A673 (cell line): Measurements from ENCODE around the gene RSRC1. TPM values are rescaled to one million over a fixed set of nuclear protein-coding genes. Genes with fewer than 3 reads are reported as not detected.

ENCODE experiments used
- BruUV-seq: library from RNA; stranded (reverse); fragments of 400-500 nt; replicated peaks from 2 replicates; lab custom pipeline; 2021; lab: Mats Ljungman, UMichigan
- CTCF ChIA-PET: fragments of 300-600 bp; sonication (Branson Sonifier 250); formaldehyde crosslinking; loops from one replicate; lab custom pipeline; 2022; ENCODE audit warnings: antibody characterized with exemption; lab: Charles Lee
- POLR2A ChIA-PET: fragments of 300-600 bp; sonication (Branson Sonifier 250); formaldehyde crosslinking; loops from one replicate; lab custom pipeline; 2022; ENCODE audit warnings: antibody characterized with exemption; ENCODE audit not compliant: low non-redundant PET; lab: Charles Lee
- DNase-seq: peaks from one replicate; pipeline ENCODE4 v3.0.0-alpha.2; 2015; ENCODE audit warnings: low spot score
- H3K27ac ChIP-seq: fragments of 200-600 bp; sonication (generic); 2 replicates; pipeline ENCODE4 v1.5.1; 2016; ENCODE audit warnings: mixed run types, low read depth, mild to moderate bottlenecking, mixed read lengths, antibody characterized with exemption, low read length; ENCODE audit not compliant: poor library complexity, severe bottlenecking
- H3K27me3 ChIP-seq: fragments of 200-600 bp; sonication (generic); replicated peaks from 2 replicates; pipeline ENCODE4 v1.6.1; 2017; ENCODE audit warnings: mixed run types, low read depth, mild to moderate bottlenecking, mixed read lengths, antibody characterized with exemption, low read length; ENCODE audit not compliant: insufficient read depth, poor library complexity
- H3K36me3 ChIP-seq: fragments of 200-600 bp; sonication (generic); 2 replicates; pipeline ENCODE4 v1.6.1; 2016; ENCODE audit warnings: mixed run types, mild to moderate bottlenecking, mixed read lengths, antibody characterized with exemption, low read length; ENCODE audit not compliant: insufficient read depth, poor library complexity, severe bottlenecking
- H3K4me1 ChIP-seq: fragments of 200-600 bp; sonication (generic); 2 replicates; pipeline ENCODE4 v1.6.1; 2017; ENCODE audit warnings: mixed run types, mild to moderate bottlenecking, mixed read lengths, antibody characterized with exemption, low read length; ENCODE audit not compliant: insufficient read depth, poor library complexity, severe bottlenecking
- H3K4me3 ChIP-seq: fragments of 200-600 bp; sonication (generic); 2 replicates; pipeline ENCODE4 v1.5.1; 2016; ENCODE audit warnings: low read depth, mixed run types, mild to moderate bottlenecking, mixed read lengths, low read length; ENCODE audit not compliant: poor library complexity, severe bottlenecking
- H3K9me3 ChIP-seq: fragments of 200-600 bp; sonication (generic); 2 replicates; pipeline ENCODE4 v1.6.1; 2016; ENCODE audit warnings: mixed run types, low read depth, mild to moderate bottlenecking, mixed read lengths, antibody characterized with exemption, low read length; ENCODE audit not compliant: poor library complexity, severe bottlenecking
- CTCF ChIP-seq: fragments of 300-800, 200-600 bp; sonication (generic); conservative IDR thresholded peaks from 2 replicates; pipeline ENCODE4 v1.5.1; 2017; ENCODE audit warnings: low read depth, mild to moderate bottlenecking, antibody characterized with exemption, low read length, moderate library complexity, mixed read lengths
- EZH2 ChIP-seq: fragments of 200-600 bp; sonication (generic); IDR thresholded peaks from 2 replicates; pipeline ENCODE4 v1.6.1; 2017; ENCODE audit warnings: borderline replicate concordance, low read depth, mild to moderate bottlenecking, mixed read lengths, antibody characterized with exemption, low read length; ENCODE audit not compliant: poor library complexity, severe bottlenecking
- intact Hi-C: fragments of 100-400 bp; cut with micrococcal nuclease; formaldehyde crosslinking; loops from one replicate; pipeline ENCODE4 v1.10.0; 2022; ENCODE audit not compliant: unreplicated experiment
- total RNA-seq: library from RNA; stranded (reverse); gene quantifications from 2 replicates; pipeline ENCODE4 v1.2.3, GENCODE V29; 2021

Gene RSRC1
- total RNA-seq, 1 experiment from 2014 or later, result 59.4 TPM

GRCh38 chr3:158140396-158140795 is 30.5 kb downstream of the RSRC1 start:
- ChIA-PET CTCF (no interaction called here), POLR2A (no interaction called here)
- DNase-seq, result no peak
- H3K4me1 ChIP-seq, result no peaks in the 10 kb centered on the region
- no peak overlapping the region for H3K4me3 ChIP-seq
- H3K9me3 ChIP-seq, result no peaks in the 10 kb centered on the region
- no peak overlapping the region for H3K27ac ChIP-seq
- H3K36me3 ChIP-seq, result no peaks in the 10 kb centered on the region
- TF ChIP-seq EZH2 (no peak), CTCF (no peak)
- no peaks in the 10 kb centered on the region for H3K27me3 ChIP-seq
- intact Hi-C loops, result no loop called here
- BruUV-seq, result no TSS peak

DNA sequence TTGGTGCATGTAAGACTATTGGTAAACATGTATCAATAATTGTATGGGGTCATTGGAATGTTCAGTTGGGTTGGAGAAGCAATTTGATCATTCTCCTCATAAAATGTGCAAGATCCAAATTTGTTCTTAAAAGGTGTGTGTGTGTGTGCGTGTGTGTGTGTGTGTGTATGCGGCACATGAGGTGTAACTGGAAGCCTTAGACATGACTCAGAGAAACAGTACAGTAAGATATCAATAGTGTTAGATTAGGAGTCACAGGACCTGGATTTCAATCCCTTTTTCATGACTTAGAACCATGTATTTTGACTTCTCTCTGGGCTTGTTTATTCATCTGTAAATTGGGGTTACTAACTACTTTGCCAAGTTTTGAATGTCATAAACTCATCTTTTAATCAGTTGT is 38.3 kb downstream of the RSRC1 start:
- intact Hi-C loops, result no loop called here
- TF ChIP-seq CTCF (no peak), EZH2 (no peak)
- ChIA-PET POLR2A (no interaction called here), CTCF (no interaction called here)
- Histone ChIP-seq H3K4me3 (no peak overlapping the region), H3K9me3 (no peaks in the 10 kb centered on the region), H3K4me1 (no peaks in the 10 kb centered on the region), H3K27me3 (no peaks in the 10 kb centered on the region), H3K36me3 (no peaks in the 10 kb centered on the region), H3K27ac (no peak overlapping the region)
- no peak for DNase-seq
- no TSS peak for BruUV-seq

DNA sequence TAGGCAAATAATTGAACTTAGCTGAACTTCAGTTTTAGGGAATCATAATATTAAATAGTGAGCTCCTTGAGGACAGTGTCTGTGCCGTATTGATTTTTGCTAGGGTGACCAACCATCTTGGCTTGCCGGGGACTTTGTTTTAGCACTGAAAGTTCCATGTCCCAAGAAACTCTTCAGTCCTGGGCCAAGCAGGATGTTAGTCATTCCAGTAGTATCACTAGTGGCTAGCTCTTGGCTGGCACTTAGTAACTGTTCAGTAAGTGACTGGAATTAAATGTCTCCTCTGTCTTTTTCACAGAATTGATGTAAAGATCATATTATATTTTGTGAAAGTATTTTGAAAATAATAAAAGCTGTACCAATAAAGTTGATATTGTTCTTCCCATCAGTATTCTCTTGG is 42.3 kb downstream of the RSRC1 start:
- Histone ChIP-seq H3K27me3 (no peaks in the 10 kb centered on the region), H3K4me3 (no peak overlapping the region), H3K27ac (no peak overlapping the region), H3K9me3 (peaks cover 3% of the 10 kb centered on the region), H3K36me3 (no peaks in the 10 kb centered on the region), H3K4me1 (no peaks in the 10 kb centered on the region)
- ChIA-PET CTCF (no interaction called here), POLR2A (no interaction called here)
- no peak for TF ChIP-seq CTCF
- TF ChIP-seq EZH2, result no peak
- intact Hi-C loops, result no loop called here
- no peak for DNase-seq
- no TSS peak for BruUV-seq
